Measurements from ENCODE around the gene ADAMTSL1. TPM values are rescaled to one million over a fixed set of nuclear protein-coding genes. Genes with fewer than 3 reads are reported as not detected.

The ADAMTSL1 gene
- total and polyA plus RNA-seq, 2 of the 8 experiments (the other 6 are each of a cell fraction or from before 2014, with no cell fraction given), result 0.84 to 1.1 TPM

DNA sequence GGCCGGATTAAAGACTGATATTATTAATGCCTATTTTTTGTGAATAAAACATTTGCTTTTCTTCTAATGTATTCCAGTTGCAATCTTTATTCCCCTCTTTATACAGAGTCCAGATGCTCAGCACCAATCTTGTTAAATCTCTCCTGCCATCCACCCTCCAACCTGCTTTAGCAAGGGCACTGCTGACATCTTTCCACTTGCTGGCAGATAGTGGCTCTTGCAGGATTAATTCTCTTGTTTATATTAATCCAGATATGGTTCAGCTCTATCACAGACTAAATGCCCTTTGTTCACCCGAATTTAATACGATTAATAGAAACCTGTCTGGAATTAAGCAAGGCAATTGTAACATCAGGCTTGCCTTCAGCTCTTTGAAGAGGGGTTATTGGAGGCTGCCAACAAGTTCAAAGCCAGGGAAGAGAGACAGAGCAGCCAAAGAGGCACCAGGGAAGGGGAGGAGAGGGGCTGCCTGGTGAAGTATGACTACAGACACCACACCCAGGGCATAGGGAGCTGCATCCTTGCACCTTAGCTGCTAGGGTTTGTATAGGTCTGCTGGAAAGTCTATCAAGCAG is 322.8 kb downstream of the ADAMTSL1 start (continued):
- no peak for TF ChIP-seq JUN (IDR thresholded peaks at IDR 0.05; ENCODE audit: low read depth, low read length)
- no peak for TF ChIP-seq RXRA (IDR thresholded peaks at IDR 0.05; ENCODE audit: insufficient read depth, low read depth, low read length)
- TF ChIP-seq, protein P1, sequence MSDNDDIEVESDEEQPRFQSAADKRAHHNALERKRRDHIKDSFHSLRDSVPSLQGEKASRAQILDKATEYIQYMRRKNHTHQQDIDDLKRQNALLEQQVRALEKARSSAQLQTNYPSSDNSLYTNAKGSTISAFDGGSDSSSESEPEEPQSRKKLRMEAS (IDR thresholded peaks at IDR 0.05), result no peak
- TF ChIP-seq, protein P2, sequence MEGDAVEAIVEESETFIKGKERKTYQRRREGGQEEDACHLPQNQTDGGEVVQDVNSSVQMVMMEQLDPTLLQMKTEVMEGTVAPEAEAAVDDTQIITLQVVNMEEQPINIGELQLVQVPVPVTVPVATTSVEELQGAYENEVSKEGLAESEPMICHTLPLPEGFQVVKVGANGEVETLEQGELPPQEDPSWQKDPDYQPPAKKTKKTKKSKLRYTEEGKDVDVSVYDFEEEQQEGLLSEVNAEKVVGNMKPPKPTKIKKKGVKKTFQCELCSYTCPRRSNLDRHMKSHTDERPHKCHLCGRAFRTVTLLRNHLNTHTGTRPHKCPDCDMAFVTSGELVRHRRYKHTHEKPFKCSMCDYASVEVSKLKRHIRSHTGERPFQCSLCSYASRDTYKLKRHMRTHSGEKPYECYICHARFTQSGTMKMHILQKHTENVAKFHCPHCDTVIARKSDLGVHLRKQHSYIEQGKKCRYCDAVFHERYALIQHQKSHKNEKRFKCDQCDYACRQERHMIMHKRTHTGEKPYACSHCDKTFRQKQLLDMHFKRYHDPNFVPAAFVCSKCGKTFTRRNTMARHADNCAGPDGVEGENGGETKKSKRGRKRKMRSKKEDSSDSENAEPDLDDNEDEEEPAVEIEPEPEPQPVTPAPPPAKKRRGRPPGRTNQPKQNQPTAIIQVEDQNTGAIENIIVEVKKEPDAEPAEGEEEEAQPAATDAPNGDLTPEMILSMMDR (IDR thresholded peaks at IDR 0.05; ENCODE audit: control extremely low read depth in 1 of 3, insufficient read depth in 1 of 3, low read depth in 1 of 3, low read length in 3 of 3), result no peak
- no peak for TF ChIP-seq YY1 (IDR thresholded peaks at IDR 0.05; ENCODE audit: low read depth, low read length)
- TF ChIP-seq POU5F1 (IDR thresholded peaks at IDR 0.05; ENCODE audit: low read depth, low read length), result no peak
- no peak for TF ChIP-seq EGR1 (IDR thresholded peaks at IDR 0.05; ENCODE audit: borderline replicate concordance, low read depth, low read length)

All from H1 (cell line).